Choroid plexus epithelial cell (primary cell): Measurements from ENCODE around the gene CDH4.

Experiments
- DNase-seq: peaks from one replicate; pipeline ENCODE4 v3.0.0-alpha.2; 2010; ENCODE audit warnings: low read depth
- H3K4me3 ChIP-seq: 2 replicates; pipeline ENCODE4 v1.5.1; 2011; ENCODE audit warnings: low read depth, mild to moderate bottlenecking, control low read depth, low read length, moderate library complexity
- CTCF ChIP-seq: conservative IDR thresholded peaks from 2 replicates; pipeline ENCODE4 v1.5.1; 2011; ENCODE audit warnings: low read depth, mild to moderate bottlenecking, control low read depth, inconsistent platforms, low read length, moderate library complexity

The CDH4 gene

DNA sequence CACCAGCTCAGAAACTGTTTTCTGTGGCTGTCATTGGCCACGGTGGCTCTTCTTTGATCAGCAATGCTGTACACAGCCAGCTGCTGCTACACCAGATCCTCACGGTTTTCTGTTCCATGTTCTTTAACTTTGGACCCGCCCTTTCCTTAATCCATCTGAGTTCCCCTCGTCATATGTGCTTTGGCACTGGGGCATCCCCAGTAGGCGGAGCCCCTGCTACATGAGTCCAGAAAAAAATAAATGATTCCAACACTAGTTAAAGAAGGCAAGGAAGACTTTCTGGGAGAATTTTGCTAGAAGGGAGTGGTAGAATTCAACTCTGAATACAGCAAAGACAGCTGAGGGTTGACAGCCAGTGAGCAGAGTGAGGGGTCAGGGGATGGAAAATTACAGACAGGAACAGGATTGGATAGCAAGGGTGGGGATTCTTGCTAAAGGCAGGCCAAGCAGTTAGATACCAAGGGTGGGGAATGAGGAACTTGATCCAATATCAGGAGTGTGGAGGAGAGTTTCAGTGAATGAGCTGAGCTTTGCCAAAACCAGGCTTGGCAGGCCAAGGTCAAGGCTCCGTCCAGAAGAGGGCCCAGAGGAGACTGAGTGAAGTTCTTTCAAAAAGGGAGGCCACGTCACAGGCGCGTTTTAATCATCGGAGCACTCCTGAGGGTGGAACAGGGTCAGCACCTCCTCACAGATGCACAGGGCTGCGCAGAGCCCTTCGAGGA lies 391.8 kb downstream of the CDH4 start:
- TF ChIP-seq CTCF: no peak
- no peak overlapping the region for H3K4me3 ChIP-seq

GRCh38 chr20:61644378-61645076 lies 392.5 kb downstream of the CDH4 start:
- DNase-seq: peak; percentile 6
- H3K4me3 ChIP-seq: no peak overlapping the region

More for the DNA sequence above, 391.8 kb downstream of the CDH4 start:
- no peak for DNase-seq

DNA sequence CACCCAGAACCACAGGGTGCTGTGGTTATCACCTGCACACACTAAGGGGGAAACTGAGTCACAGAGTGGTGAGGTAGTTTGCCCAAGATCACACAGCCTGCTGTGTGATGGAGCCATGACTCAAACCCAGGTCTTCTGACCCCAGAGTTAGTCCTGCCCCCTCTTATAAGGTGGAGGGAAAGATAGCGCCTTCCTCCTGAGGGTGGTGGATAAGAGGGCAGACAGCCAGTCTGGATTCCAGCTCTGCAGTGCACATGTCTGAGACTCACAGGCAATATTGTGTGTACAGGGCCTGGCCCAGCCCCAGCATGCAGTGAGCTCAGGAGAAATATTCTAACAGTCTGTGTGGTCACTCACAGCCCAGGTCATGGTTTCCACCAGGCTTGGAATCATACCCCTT lies 393.7 kb downstream of the CDH4 start:
- no peak for DNase-seq
- no peak overlapping the region for H3K4me3 ChIP-seq
- no peak for TF ChIP-seq CTCF

More at GRCh38 chr20:61644378-61645076, 392.5 kb downstream of the CDH4 start:
- TF ChIP-seq CTCF: no peak

DNA sequence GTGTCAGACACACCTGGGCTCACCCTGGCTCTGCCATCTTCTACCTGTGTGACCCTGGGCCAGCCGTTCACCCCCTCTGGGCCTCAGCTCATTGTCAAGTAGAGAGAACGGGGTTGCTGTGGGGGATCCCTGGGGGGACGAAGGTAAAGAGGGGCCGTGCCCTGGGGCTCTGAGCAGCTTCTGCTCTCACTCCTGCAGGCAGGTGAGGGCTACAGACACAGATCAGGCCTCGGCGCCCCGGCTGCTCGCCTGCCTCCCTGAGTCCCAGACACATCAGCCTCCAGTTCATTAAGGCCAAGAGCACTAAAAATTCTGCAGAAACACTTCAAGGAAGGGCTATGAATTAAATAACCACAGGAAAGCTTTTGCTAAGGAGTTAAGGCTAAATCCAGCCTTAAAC lies 394.4 kb downstream of the CDH4 start:
- no peak for TF ChIP-seq CTCF
- DNase-seq: no peak
- no peak overlapping the region for H3K4me3 ChIP-seq

- DNase-seq: no peak
- H3K4me3 ChIP-seq: no peak overlapping the region
- TF ChIP-seq CTCF: no peak
Observed at GRCh38 chr20:61646986-61647385, 394.9 kb downstream of the CDH4 start.

DNA sequence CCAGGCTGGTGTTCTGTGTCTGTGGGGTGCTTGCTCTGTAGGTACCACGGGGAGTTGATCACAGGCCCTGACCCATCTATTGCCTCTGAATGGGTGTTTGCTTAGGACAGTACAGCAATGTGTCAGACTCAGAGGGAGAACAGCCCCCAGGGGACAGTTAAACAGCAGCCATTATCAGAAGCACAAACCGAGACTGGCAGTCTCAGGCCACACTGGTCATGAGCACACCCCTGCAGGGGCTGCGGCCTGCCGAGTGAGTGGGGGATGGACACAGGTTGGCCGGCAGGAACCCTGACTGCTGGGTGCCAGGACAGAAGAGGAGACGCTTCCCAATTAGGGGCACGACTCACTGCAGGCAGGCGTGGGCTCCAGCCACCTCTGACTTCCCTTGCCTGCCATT lies 395.6 kb downstream of the CDH4 start:
- no peak overlapping the region for H3K4me3 ChIP-seq
- no peak for DNase-seq
- no peak for TF ChIP-seq CTCF
